Transverse colon (tissue), 4 donors: ENCODE data around the gene MALT1.

Experiments used
- CTCF ChIP-seq, 5 experiments: fragments of 200-600 bp in 3 of 5; fragments of 450-650 bp in 2 of 5; sonication (generic) in 3 of 5; IDR thresholded peaks; 1 replicate in 2 of 5; 2 replicates in 3 of 5; pipeline ENCODE4 v1.5.1; 2016 to 2017; ENCODE audit warnings: antibody characterized with exemption in 5 of 5, inconsistent platforms in 3 of 5, mild to moderate bottlenecking in 2 of 5, moderate library complexity in 1 of 5
- EP300 ChIP-seq: sonication (generic); formaldehyde crosslinking; IDR thresholded peaks from one replicate; pipeline ENCODE4 v1.6.1; 2017; ENCODE audit warnings: antibody characterized with exemption, low read depth
- POLR2A ChIP-seq: fragments of 450-650 bp; IDR thresholded peaks from one replicate; pipeline ENCODE4 v1.6.1; 2016; ENCODE audit warnings: antibody characterized with exemption, mild to moderate bottlenecking, moderate library complexity
- POLR2AphosphoS5 ChIP-seq, 3 donors: sonication (generic); formaldehyde crosslinking; IDR thresholded peaks; one replicate each; pipeline ENCODE4 v1.6.1; 2016; ENCODE audit warnings: antibody characterized with exemption in 3 of 3

- TF ChIP-seq CTCF (IDR thresholded peaks at IDR 0.05) (no peak), POLR2AphosphoS5 (IDR thresholded peaks at IDR 0.05) (no peak), POLR2A (no peak), EP300 (no peak)
Observed at GRCh38 chr18:58803978-58804377, 132.7 kb downstream of the MALT1 start.
